Left colon (tissue), 2 donors: Measurements from ENCODE around the gene PPM1F. TPM values are rescaled to one million over a fixed set of nuclear protein-coding genes. Genes with fewer than 3 reads are reported as not detected.
"Not testable (repeated sequence)": the region's sequence is repeated elsewhere in the genome, so short reads cannot be mapped to it uniquely, and the experiment has no call there.

Source experiments
- ATAC-seq: fragments of 200-7000 bp; cut with Tn5 transposase; one replicate; pipeline ENCODE4 v1.9.1; 2020; ENCODE audit warnings: mild to moderate bottlenecking, moderate library complexity
- DNase-seq, 2 donors: peaks; one replicate each; pipeline ENCODE4 v3.0.0-alpha.2; 2020
- intact Hi-C, 2 donors: fragments of 100-400 bp; cut with DNase I in 1 of 2; cut with micrococcal nuclease in 1 of 2; formaldehyde crosslinking; loops; one replicate each; pipeline versions ENCODE4 v1.11.2 to v1.14.0; 2022; cut with DNase I, micrococcal nuclease
- total RNA-seq, 2 donors: library from RNA; stranded (reverse); fragmentation: NEBNext Ultra II Directional; extraction: Animal tissue kit (Norgen Biotek cat#: 25700); gene quantifications; one replicate each; pipeline ENCODE4 v1.2.1, GENCODE V29; 2021
- donor health status: DM: no; HTN: no; CAD: no.
- donor health status: DM: yes; HTN: yes; CAD: no.

Gene PPM1F
- total RNA-seq, 2 donors from 2014 or later = 12.1 to 13.0 TPM

- DNase-seq (no peak), ATAC-seq (no peak)
- intact Hi-C loops = loop anchor here in 1 of 2 donors (10.0 kb wide), 1 partner anchor 232 kb away; no protein-coding TSS in a partner anchor
Observed at GRCh38 chr22:21946262-21946925, 6.3 kb downstream of the PPM1F start.

DNA sequence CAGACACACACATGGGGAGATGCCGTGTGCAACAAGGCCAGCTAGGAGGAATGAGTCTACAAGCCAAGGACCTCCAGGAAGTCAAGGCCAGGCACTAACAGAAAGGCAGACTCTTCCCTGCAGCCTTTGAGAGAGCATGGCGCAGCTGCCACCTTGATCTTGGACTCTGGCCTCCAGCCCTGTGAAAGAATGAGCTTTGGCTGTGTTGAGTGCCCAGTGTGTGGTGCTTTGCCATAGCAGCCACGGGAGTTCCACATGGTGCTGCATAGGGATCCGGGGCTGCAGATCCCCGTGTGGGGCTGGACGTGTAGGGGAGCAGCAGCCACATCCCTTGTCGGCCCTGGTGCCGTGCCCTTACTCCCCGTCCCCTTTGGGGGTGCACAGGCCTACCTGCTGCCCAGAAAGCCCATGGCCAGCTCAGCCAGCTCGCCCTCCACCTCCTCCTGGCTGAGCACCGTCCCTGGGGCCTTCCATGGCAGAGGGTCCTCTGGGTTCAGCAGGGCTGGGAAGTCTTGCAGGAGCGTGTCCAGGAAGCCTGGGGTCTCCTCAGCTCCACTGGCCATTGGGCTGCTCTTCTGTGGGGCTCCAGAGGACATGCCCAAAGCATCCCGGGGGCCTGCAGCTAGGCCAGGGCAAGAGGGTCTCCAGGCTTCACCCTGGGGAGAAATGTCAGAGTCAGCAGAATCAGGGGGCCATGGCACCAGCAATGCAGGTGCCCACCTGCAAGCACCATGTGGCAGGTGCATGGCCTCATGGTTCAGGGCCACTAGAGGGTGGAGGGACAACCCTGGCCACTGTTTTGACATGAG lies 7.0 kb downstream of the PPM1F start:
- ATAC-seq = no peak
- intact Hi-C loops = loop anchor here in 1 of 2 donors (10.0 kb wide), 1 partner anchor 231 kb away; no protein-coding TSS in a partner anchor
- no peak for DNase-seq

- no peak for ATAC-seq
- intact Hi-C loops = loop anchor here in 1 of 2 donors (10.0 kb wide), 1 partner anchor 230 kb away; no protein-coding TSS in a partner anchor
Observed at GRCh38 chr22:21944871-21945270, 7.8 kb downstream of the PPM1F start.

GRCh38 chr22:21943571-21944448 lies 8.8 kb downstream of the PPM1F start:
- intact Hi-C loops = loop anchor here in 1 of 2 donors (10.0 kb wide), 1 partner anchor 229 kb away; no protein-coding TSS in a partner anchor
- ATAC-seq = no peak

More at GRCh38 chr22:21944871-21945270, 7.8 kb downstream of the PPM1F start:
- no peak for DNase-seq

DNA sequence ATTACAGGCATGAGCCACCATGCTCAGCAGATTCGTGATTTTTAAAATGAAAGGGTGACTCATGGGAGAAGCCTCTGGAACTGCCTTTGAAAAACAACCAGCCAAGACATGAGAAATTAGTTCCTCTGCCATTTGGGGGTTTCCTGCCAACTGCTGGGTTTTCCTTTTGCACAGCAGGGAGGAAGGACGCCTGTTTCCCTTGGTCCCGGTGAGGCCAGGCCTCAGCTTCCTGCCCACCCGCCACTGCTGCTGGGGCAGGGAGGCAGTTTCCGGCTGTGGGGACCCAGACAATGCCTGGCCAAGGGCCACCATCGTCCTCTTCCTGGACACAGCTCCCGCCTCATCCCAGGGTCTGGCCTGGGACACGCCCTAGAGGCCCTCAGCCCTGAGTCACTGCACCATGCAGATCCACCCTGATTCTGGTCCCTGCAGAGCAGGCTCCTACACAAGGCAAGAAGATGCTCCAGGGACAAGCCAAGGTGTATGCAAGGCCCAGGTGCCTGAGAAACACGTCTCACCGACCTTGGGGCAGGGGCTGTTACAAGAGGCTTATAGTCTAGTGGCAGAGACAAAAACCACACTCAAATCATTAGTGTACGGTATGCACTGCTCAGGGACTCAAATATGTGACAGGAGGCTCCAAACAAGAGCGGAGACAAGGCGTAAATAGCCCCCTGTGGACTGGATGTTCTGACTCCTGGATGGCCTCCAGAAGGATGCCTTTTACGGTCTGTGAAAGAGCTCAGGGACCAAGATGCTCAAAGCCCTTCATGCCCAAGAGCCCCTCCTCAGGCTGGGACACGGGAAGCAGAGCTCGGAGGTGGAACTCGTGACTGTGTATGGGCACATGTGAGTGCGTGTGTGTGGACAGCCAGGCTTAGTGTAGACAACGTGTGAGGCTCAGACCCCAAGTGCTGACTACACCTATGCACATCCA lies 10.0 kb downstream of the PPM1F start:
- ATAC-seq = no peak
- intact Hi-C loops = loop anchor here in 1 of 2 donors (10.0 kb wide), 1 partner anchor 228 kb away; no protein-coding TSS in a partner anchor
- peak; percentile 43 to 49 for DNase-seq

More at GRCh38 chr22:21943571-21944448, 8.8 kb downstream of the PPM1F start:
- DNase-seq = no peak

- intact Hi-C loops = loop anchor here in 1 of 2 donors (10.0 kb wide), 1 partner anchor 227 kb away; no protein-coding TSS in a partner anchor
- DNase-seq (no peak), ATAC-seq (no peak)
Observed at GRCh38 chr22:21941921-21942320, 10.7 kb downstream of the PPM1F start.

- ATAC-seq (no peak), DNase-seq (no peak)
- intact Hi-C loops = loop anchor here in 1 of 2 donors (10.0 kb wide), 1 partner anchor 226 kb away; no protein-coding TSS in a partner anchor
Observed at GRCh38 chr22:21940521-21940920, 12.1 kb downstream of the PPM1F start.

DNA sequence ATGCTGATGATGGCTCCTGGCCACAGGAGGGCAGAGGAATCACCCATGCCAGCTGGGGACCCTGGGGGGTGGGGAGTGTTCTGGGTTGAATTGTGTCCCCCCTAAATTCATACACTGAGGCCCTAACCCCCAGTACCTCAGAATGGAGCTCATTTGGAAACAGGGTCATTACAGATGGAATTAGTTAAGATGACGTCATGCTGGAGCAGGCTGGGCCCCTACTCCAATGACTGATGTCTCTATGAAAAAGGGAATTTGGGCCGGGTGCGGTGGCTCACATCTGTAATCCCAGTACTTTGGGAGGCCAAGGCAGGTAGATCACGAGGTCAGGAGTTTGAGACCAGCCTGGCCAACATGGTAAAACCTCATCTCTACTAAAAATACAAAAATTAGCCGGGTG lies 12.7 kb downstream of the PPM1F start:
- intact Hi-C loops = loop anchor here in 1 of 2 donors (10.0 kb wide), 1 partner anchor 225 kb away; no protein-coding TSS in a partner anchor
- not testable (repeated sequence) for ATAC-seq, DNase-seq

DNA sequence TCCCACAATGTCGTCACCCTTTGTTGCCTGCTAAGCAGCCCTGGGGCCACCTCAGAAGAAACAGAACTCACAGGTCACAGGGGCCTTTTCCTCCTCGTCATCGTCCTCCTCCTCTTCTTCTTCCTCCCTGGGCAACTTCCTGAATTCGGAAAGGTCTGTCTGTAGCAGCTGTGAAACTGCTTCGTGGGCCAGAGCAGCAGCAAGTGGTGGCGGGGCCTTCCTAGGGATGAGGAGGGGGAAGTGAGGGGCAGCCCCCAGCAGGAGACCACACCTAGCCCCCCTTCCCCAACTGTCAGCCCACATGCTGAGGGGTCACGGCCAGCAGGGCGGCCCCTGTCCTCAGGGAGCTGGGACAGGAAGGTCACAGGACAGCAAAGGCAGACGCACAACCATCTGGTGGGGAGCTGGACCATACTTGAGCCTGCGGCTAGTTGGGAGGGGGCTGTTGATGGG lies 13.2 kb downstream of the PPM1F start:
- intact Hi-C loops = no loop called here
- no peak for DNase-seq
- ATAC-seq = no peak

DNA sequence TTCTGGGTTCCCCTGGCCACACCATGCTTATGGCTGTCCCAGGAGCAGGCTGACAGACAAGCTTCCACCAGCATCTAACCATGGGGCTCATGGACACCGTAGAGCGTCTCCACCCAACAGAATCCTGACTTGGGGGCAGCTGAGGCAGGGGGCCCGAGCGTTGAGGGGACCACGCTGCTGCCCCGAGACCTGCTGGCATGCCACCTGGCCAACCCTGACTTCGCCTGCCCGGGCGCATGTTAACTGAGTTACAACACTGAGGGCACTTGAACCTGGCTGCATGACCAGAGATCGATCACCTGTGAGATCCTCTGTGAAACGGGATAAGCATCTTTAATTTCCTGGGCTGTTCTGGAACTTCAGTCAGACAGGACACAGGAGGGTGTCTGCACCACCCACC lies 13.7 kb downstream of the PPM1F start:
- DNase-seq = no peak
- ATAC-seq = no peak
- intact Hi-C loops = no loop called here

- intact Hi-C loops = no loop called here
- DNase-seq (peak; percentile 91 to 94), ATAC-seq (peak; percentile 89)
Observed at GRCh38 chr22:21938071-21938822, 14.4 kb downstream of the PPM1F start.

- ATAC-seq = no peak
- intact Hi-C loops = no loop called here
- DNase-seq = no peak
Observed at GRCh38 chr22:21937821-21938070, 14.9 kb downstream of the PPM1F start.

DNA sequence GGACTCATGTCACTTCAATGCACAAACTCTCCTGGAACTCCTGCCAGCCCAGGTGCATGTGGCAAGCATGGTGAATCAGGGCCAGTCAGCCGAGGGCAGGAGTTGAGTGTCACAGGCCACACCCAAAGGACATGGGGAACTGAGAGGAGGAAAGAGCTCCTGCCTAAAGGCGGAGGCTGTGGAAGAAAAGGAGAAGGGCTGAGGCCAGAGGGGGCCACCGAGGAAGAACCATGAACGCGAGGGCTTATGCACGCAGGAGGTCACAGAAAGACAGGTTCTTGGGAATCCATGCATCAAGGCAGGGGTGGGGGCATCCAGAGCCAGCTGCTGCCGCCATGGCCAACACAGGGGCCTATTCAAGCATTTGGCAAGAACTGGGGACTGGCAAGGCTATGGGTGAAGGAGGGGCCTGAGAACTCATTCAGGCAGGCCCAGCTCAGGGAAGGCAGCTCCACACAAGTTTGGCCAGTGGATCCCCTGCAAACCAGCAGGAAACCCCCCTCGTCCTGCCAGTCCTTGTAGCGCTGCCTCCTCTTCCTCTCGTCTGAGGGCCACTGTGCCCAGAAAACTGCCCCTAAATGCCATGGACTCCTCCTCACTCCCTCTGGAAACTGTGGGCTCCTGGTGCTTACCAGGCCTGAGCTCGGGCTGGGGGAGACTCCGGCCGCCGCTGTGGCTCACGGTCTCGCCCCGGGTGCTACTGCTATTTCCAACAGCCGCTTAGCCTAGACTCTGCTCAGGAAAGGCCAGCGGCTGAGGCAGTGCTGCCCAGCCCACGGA lies 15.4 kb downstream of the PPM1F start:
- ATAC-seq = peak; percentile 19
- peak; percentile 34 to 62 for DNase-seq
- intact Hi-C loops = no loop called here

DNA sequence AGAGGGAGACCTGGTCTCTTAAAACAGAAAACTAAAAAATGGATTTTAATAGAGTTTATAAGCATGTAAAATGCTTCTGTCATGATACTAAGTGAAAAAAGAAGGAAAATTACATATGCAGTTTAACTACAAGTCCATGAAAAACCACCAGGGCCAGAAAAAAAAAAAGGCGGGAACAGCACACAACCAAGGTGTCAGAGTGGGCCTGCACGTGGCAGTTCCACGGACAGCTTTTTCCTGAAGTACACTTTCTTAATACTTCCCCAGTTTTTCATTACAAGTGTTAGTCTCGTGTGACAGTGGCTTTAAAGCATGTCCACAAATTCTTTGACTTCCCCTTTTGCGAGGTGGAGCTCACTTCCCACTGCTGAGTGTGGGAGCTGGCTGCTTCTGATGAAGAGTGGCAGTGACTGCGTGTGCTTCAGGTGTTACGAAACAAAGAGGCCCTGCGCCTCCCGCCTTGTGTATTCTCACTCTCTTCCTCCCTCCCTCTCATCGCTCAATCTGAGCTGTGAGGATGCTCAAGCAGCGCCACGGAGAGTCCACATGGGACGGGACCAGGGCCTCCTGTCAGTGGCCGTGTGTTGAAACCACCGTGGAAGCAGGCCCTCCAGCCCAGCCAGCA lies 16.4 kb downstream of the PPM1F start:
- intact Hi-C loops = no loop called here
- peak; percentile 28 to 49 for DNase-seq
- ATAC-seq = no peak

- intact Hi-C loops = no loop called here
- DNase-seq = no peak
Observed at GRCh38 chr22:21933910-21934309, 18.7 kb downstream of the PPM1F start.

DNA sequence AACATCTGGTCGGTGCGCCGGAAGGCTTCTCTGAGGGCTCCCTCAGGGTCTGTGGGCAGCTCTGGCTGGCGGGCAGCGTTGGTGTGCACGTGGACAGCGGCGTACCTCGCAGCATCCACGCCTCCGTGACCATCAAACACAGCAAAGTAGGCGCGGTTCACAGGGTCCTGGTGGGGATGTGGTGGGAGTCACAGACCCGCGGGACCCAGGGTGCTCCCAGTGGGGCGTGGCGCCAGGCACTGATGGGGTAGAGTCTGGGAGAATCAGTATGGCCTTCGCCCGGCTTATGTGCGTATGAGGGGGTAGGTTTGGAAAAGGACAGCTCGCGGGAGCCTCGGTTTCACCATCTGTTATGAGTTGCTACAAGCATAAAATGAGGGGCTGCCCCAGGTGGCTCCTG lies 19.2 kb downstream of the PPM1F start:
- DNase-seq (no peak), ATAC-seq (no peak)
- intact Hi-C loops = no loop called here

More at GRCh38 chr22:21933910-21934309, 18.7 kb downstream of the PPM1F start:
- ATAC-seq = no peak
